HG03354 (cell line): Measurements from ENCODE around the gene SLC22A23.
"Not testable (repeated sequence)": the region's sequence is repeated elsewhere in the genome, so short reads cannot be mapped to it uniquely, and the experiment has no call there.

Experiments used
- ATAC-seq: cut with Tn5 transposase; IDR thresholded peaks from one replicate; pipeline ENCODE4 v1.9.1; 2021; ENCODE audit warnings: mild to moderate bottlenecking; ENCODE audit not compliant: unreplicated experiment, poor library complexity, severe bottlenecking

The SLC22A23 gene

DNA sequence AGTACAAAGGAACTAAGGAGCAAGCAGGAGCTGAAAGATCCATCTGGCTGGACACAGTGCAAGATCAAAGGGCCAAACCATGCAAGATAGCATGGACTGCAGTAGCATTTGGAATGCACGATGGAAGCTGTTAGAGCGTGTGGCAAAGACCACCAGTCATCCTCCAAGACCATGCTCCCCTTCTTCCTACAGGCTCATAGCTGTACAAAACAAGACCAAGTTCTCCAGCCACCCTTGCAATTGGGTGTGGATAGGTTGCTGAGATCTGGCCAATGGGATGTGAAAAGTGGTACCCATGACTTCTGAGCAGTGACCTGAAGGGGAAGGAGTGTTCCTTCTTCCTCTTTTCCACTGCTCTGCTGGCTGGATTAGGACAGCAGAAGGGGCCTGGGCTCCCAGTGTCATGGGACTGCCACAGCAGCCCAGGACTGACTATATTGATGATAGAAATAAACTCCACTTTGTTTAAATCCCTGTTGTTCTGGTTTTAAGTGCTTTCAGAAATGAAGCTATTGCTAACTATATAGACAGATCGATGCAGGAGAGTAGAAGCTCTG, 64.9 kb downstream of the SLC22A23 start:
- ATAC-seq = no peak

DNA sequence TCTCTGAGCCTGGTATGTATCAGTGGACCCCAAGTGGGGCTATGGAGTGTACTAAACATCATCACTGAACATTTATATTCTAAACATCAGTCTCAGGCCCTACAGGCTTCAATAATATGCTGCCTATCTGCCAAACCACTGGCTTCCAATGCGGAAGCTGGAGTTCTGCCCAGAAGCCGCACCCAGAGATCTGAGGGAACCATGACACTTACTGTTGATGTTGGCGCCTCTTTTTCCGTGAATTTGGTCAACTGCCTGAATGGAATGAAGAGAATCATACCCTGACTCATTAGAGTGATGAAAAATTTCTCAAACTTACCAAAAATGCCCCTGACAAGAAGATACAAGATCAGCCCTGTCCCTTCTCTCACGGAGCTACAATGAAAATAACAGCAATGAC, 66.2 kb downstream of the SLC22A23 start:
- ATAC-seq = no peak

DNA sequence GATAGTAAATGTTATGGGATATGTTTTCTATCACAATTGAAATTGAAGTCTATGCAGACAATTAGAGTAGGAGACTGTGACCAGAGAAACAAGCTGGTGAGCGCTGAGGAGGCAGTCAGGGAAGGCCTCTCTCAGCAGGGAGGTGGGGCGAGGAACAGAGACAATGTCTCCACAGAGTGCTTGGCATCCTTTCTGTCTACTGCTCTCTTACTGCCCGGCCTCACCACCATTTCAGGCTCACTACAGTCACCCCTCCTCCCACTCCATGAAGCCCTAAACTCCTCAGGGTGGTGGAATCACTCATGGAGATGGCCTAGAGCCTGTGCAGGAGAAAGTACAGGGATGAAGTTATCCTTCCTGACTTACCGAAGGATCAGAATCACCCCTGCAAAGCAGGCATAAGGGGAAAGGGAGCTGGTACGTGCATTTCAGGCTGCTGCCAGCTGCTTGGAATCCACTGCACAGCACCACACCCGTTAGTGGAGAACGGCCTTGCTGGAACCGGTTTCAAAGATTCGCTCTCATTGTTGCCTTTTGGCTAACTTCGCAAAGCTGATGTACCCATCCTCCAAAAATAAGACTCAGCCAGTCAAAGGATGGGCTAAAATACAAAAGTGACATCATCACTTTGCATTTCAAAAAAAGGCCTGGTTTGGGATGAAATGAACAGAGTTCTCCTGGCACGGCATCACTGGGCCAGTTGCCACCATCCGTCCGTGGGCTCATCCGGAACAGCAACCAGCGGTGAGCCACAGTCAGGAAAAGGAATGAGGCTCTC, 67.3 kb downstream of the SLC22A23 start:
- ATAC-seq = no peak

DNA sequence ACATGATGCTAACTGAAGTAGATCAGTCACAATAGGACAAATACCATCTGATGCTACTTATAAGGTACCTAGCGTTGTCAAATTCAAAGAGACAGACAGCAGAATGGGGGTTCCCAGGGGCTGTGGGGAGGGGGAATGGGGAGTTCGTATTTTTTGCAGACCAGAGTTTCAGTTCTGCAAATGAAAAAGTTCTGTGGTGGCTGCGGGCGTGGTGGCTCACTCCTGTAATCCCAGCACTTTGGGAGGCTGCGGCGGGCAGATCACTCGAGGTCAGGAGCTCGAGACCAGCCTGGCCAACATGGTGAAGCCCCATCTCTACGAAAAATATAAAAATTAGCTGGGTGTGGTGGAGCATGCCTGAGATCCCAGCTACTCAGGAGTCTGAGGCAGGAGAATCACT, 68.1 kb downstream of the SLC22A23 start:
- ATAC-seq = no peak

DNA sequence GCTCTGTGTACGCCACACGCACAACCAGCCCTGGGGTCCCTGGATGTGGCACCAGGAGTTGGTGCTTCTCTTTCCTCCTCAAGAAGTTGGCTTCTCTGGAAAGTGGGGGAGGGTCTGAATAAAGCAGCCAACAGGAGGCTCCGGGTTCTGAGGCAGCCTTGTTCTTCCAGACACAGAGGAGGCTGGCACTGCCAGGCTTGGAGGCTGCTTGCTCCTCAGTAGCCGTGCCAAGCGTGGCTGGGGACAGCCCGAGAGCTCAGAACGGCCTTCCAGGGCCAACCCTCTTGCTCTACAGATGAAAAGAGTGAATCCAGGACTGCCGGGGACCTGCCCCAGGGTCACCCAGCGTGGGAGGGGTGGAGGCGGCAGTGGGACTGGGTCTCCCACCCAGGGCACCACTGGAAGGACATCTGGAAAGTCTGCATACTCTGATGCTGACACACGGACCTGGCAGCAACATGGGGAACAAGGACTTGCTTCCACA, 70.4 kb downstream of the SLC22A23 start:
- ATAC-seq = no peak

DNA sequence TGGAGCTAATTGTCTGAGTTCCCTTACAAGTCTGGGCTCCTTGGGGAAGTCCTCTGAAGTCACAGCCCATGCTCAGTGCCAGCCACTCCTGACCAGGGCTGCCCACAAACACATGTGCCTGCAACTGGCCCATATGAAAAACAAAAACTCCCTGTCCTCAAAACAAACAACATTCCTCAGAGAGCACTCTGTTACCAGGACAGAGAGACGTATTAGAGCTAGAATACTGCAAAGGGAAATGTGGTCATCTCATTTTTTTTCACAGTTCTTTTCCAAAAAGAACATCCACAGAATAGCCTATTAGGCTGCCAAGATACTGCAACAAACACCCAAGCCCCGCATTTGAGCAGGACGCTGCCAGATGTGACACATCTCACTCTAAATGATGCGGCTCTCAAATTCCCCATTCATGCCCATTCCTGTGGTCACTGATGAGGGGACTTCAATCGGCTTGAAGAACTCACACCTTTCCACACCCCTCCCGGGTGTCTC, 71.1 kb downstream of the SLC22A23 start:
- no peak for ATAC-seq

DNA sequence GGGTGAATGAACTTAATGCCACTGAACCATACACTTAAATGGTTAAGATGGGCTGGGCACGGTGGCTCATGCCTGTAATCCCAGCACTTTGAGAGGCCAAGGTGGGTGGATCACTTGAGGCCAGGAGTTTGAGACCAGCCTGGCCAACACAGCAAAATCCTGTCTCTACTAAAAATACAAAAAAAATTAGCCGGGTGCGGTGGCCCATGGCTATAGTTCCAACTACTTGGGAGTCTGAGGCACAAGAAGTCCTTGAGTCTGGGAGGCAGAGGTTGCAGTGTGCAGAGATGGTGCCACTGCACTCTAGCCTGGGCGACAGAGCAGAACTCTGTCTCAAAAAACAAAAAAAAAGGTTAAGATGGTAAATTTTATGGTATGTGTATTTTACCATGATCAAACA, 71.7 kb downstream of the SLC22A23 start:
- ATAC-seq = not testable (repeated sequence)

DNA sequence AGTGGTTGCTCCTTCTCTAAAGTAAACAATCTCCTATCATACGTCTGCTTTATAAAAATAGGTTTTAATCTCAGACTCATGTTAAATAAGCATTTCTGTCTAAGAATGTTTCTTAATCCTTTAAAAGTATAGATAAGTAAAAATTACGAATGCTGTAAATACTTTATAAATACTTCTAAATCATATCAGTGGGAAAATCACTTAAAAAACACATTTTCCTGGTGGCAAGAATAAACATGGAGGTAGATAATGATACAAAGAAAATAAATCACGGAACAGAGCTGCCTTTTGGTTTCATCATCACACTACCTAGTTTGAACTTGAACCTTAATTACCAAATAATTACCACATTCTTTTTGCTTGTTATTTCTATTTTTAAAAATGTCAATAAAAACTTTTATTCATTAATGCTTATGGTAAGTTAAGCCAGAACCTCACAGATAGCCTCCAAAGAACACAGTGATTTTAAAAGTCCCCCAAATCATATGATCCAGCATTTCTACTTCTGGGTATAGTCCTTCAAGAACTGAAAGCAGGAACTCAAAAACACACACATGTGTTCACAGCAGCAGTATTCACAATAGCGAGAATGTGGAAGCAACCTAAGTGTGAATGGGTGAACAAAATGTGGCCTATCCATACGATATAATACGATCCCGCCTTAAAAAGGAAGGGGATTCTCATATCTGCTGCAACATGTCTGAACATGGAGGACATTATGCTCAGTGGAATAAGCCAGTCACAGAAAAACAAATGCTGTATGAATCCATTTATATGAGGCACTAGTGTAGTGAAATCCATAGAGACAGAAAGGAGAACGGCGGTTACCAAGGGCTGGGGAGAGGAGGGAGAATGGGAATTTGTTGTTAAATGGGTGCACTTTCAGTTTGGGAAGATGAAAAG, 72.4 kb downstream of the SLC22A23 start:
- ATAC-seq = no peak

DNA sequence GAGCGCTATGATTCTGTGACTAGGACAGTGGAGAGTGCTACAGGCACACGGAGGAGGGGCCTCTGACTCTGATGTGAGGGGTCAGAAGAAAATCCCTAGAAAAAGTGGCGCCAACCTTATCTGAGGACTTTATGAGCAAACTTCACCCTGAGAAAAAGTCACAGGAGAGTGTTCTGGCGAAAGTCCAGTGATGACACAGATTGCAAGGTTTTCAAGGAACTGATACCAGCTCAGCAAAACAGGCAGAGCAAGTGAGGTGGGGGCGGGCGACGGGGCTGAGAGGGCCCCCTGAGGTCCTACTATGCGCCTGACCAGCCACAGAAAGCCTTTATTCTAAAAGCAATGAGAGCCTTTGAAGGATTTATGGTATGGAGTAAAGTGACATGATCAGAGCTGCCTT, 73.3 kb downstream of the SLC22A23 start:
- ATAC-seq = no peak

DNA sequence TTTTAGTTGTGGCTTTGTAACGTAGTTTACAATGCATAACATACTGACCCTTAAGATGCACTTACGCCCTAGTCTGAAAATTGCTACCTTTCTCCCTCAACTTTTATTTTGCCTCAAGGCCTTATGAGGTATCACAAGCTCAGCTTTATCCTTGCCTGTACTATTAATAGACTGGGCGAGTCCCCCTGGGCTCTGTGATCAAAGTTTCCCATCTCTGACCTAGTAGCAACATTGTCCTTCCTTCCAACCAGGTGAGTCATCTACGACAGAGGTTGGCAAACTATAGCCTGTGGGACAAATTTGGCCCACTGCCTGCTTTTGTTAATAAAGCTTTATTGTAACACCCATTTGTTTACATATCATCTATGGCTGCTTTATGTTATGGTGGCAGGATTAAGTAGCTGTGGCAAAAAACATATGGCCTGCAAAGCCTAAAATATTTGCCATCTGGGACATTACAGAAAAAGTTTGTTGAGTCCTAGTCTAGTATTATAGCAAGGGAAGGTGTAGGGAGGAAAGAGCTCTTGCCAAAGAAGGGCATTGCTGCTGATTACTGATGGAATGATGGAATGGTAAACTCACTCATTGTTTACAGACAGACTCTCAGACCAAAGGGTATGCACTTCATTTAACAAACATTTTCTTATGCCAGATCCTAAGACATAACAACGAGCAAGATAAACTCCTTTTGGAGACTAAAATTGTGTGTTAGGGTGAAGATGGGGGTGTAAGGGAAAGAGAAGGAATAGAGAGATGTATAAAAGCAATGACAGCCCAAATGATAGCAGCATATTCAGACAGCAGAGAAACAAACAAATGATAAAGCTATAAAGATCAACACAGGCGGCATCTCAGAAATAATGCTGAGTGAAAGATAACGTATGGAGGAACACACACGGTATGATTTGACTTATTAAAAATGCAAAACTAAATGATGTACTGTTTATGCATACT, 74.2 kb downstream of the SLC22A23 start:
- no peak for ATAC-seq

DNA sequence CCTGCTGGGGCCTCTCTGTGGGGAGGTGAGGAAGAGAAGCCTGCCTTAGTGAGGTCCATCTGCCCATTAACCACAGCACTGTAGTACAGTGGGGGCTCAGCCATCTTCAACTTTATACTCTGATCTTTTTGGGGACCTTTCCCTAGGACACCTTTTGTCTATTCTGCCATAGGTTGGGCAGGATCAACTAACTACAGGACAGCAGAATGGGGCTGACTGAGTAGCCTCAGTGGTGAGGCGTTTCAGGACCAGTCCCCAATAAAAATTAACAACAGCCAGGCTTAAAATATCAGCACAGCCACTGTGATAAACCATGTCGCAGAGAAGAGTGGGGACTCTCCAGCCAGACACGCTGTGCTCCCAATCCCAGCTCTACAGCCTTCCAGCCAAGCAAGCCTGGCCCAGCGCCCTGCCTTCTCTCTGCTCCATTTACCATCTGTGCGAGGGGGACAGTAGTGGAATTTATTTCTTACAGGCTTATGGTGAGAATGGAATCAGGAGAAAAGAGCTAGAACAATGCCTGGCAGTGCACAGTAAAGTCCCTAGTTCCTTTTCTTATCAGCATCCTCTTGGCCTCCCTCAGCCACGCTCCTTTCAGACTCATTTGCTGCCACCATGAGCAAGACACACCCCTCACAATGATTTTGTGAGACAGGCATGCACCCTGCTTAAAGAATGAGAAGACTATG, 75.5 kb downstream of the SLC22A23 start:
- no peak for ATAC-seq

DNA sequence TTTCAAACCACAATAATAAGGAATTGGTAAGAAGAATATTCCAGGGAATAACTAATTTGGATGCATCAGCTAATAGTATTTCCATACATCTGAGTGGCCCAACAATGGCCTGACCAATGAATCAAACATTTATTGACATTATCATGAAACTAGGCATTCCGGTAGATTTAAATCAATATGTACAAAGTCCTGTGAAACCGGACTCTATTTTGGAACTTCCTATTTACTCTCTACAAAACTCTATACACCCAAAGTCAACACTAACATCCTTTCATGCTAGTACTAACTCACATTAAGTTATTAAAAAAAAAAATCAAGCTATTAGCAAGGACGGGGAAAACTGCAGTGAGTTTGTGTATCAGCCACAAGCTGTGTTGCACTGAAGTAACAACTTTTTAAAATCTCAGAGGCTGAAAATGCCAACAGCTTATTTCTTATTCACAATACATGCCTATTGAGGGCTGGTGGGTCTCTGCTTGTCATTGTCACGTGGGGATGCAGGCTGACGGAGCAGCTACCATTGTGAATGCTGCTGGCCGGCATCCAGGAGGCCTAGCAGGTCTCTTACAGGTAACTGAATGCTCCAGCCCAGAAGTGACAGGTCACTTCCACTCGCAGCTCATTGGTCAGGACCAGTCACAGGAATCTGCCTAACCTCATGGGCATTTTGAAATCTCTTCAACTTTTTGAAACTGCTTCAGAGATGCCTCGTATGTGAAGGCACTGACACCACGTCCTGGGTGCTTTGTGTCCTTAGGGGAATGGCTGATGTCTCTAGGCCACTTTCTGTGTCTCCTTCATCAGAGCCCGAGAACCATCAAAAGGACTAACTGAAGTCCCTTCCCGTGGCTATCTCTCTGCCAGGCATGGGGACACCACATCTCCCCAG, 76.3 kb downstream of the SLC22A23 start:
- no peak for ATAC-seq

DNA sequence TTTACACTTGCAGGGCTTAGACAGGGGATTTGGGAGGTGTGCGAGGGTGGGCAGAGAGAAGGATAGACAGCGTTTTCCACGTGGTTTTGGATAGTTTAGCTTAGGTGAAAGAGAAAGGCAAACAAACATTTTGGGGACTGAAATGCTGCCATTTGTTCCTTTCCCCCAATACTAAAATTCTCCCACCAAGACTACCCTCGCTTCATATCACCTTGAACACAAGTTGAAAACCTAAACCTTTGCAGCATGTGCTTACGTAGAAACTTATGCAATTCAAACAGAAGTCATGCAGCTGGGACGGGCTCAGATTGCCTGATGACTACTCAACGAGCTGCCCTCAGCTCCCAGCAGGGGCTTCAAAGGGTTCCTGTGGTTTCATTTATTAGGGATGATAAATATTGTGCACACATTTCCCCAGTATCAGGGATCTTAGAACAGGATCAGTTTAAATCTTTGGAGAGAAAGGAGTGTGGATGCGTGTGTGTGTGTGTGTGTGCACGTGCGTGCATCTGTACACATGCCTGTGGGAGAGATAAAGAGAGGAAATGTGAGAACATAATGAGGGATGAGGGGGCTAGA, 77.3 kb downstream of the SLC22A23 start:
- no peak for ATAC-seq

DNA sequence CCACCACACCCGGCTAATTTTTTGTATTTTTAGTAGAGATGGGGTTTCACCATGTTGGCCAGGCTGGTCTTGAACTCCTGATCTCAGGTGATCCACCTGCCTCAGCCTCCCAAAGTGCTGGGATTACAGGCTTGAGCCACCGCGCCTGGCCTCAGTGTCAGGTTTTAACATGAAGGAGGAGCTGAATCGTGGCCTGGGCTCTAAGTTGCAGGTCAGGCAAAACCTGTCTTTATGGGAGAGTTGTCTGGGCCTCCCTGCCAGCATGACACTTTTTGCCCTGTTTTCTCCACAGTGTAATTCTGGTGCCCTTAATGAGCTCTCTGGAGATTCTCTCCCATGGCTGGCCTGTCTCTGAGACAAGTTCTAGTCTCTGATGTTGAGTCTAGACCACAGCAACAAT, 78.0 kb downstream of the SLC22A23 start:
- ATAC-seq = not testable (repeated sequence)

DNA sequence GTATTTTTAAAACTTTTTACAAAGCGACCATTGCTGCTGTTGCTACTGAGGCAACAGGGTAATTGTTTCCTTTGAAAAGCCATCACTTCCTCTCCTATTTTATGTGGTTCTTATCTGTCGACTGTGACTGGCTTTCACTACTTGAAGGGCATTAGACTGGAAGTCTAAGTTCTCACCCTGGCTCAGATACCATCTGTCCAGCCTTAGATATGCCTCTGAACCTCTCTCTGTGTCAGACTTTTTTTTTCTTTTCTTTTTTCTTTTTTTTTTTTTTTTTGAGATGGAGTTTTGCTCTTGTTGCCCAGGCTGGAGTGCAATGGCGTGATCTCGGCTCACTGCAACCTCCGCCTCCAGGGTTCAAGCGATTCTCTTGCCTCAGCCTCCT, 78.5 kb downstream of the SLC22A23 start:
- not testable (repeated sequence) for ATAC-seq

DNA sequence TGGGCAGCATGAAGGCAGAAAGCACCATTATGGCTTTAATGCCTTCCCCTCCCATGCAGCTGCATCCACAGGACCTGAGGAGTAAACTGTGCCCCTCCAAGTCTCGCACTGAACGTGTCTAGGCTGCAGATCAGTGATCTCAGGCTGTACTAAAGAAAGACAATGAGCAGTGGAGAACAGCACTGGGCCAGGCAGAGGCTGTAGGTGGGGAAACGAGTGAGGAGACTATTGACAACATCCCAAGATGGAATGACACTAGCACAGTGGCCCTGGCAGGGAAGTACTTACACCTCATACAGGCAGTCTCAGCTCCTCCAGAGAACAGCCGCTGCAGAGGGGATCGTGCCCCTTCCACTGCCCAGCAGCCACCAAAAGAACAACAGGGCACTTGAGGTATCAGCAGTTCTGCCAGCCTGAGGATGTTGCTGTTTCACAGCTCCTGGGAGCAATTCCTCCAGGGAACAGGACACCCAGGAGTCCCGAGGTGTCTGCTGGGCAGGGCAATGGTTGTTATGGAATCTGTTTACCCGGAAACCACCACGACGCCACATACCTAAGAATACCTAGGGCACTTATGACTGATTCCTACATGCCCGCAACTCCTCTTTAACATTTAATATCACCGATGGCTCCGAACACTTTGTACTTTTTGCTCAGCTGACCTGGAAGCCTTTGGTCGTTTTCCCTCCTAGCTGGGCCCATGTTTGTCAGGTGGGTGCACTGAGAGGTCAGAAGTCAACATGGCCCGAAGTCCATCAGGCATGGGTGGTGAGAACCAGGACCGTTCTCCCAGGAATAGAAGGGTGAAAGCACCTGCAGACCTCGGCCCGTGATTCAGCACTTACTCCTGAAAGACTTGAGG, 79.1 kb downstream of the SLC22A23 start:
- no peak for ATAC-seq
